SIG-M5 (cell line): ENCODE measurements around the gene KLHL24.
"Not testable (repeated sequence)": the region's sequence is repeated elsewhere in the genome, so short reads cannot be mapped to it uniquely, and the experiment has no call there.

Experiments
- DNase-seq: peaks from one replicate; lab custom pipeline; 2025; lab: John Stamatoyannopoulos, UW

Gene KLHL24

GRCh38 chr3:183635431-183636220 lies at the start of gene KLHL24:
Gene KLHL24, plus strand, starts transcription at chr3:183635623. Its CDS starts 14,734 bp downstream, at chr3:183650357.
- DNase-seq: peak; percentile 73

DNA sequence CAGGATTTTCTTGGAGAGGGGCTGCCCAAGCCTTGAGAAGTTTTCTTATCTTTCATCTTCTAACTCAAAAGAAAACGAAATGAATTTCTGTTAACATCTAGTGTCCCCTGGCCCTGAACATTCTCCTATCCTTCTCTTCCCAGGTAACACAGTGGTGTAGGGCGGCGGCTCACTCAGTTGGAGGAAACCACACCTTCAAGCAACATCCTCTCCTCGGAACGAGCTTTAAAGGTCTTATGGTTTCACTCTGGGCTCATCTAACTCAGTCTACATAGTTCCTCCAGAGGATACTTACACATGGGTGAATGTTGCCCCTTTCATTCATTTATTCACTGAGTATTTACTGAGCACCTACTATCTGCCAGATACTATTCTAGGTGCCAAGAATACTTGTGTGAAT lies 48.9 kb upstream of the KLHL24 start:
- DNase-seq: no peak

- peak; percentile 33 for DNase-seq
These were observed 48.1 kb upstream of the KLHL24 start for GRCh38 chr3:183587336-183587735.

DNA sequence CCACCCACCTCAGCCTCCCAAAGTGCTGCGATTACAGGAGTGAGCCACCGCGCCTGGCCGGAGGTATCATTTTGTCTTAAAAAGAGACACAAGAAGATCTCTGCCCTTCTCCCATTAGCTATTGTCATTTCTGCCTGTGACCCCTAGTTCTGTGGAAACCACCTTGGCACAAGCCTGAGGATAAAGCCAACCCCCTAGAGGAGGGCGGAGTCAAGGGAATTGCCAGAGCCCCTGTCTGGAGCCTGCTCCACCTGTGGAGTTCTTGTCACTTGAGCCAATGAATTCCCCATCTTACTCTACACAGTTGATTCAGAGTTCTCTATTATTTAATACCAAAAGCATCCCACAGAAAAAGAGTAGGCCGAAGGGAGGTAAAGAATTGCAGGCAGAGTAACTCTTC lies 45.0 kb upstream of the KLHL24 start:
- no peak for DNase-seq

GRCh38 chr3:183591881-183592521 lies 43.4 kb upstream of the KLHL24 start:
- DNase-seq: peak; percentile 21

- DNase-seq: no peak
These were observed 42.6 kb upstream of the KLHL24 start for GRCh38 chr3:183592821-183593220.

DNA sequence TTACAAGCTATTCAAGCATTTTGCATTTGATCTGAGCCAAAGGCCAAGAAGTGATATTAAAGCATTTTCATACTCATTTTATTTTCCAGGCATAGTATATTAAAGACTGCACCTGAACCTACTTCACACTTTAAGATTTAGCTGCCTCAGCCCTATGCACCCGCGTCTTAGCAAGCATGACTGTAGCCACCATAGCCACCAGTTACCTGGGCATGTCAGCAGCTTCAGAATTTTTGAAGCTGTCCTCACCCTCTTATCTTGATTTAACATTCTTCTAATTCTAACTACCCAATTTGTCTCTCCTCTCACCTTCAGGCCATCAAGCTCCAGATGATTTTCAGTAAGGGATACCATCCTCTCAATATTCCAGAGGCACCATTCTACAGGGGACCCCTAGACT lies 40.8 kb upstream of the KLHL24 start:
- DNase-seq: no peak

DNA sequence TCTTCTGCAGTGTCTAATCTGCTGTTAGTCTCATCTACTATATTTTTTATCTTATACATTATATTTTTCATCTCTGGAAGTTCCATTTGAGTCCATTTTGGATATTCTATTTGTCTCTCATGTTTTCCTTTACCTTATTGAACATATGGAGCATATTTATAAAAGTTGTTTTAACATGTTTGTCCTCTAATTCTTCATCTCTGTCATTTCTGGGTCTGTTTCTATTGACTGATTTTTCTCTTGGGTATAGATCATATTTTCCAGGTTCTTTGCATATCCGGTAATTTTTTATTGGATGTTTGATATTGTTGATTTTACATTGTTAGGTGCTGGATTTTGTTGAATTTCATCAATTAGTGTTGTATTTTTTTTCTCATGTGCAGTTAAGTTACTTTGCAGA lies 37.5 kb upstream of the KLHL24 start:
- DNase-seq: no peak

DNA sequence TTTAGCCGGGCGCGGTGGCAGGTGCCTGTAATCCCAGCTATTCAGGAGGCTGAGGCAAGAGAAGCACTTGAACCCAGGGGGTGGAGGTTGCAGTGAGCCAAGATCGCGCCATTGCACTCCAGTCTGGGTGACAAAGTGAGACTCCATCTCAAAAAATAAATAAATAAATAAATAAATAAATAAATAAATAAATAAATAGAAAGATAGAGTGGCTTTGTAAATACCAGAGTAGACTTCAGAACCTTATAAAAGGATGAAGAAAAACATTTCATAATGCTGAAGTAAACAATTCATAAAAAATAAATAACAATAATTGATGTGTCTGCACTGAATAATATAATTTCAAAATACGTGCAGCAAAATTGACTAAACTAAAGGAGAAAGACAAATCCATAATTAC lies 24.1 kb upstream of the KLHL24 start:
- not testable (repeated sequence) for DNase-seq

GRCh38 chr3:183613366-183614285 lies 21.8 kb upstream of the KLHL24 start:
- DNase-seq: no peak

GRCh38 chr3:183618542-183618941 lies 16.9 kb upstream of the KLHL24 start:
- no peak for DNase-seq

- no peak for DNase-seq
These were observed 16.4 kb upstream of the KLHL24 start for GRCh38 chr3:183619010-183619409.

GRCh38 chr3:183619624-183620251 lies 15.7 kb upstream of the KLHL24 start:
- DNase-seq: no peak

- DNase-seq: no peak
These were observed 15.2 kb upstream of the KLHL24 start for GRCh38 chr3:183620252-183620628.

DNA sequence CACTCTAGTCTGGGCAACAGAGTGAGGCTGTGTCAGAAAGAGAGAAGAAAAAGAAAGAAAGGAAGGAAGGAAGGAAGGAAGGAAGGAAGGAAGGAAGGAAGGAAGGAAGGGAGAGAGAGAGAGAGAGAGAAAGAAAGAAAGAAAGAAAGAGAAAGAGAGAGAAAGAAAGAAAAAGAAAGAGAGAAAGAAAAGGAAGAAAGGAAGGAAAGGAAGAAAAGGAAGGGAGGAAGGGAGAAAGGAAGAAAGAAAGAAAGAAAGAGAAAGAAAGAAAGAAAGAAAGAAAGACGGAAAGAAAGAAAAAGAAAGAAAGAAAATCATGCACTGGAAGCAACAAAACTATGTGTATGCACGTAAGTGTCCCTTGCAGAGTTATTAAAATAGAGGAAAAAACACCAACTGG lies 12.9 kb upstream of the KLHL24 start:
- DNase-seq: not testable (repeated sequence)

- no peak for DNase-seq
These were observed 8.4 kb upstream of the KLHL24 start for GRCh38 chr3:183626877-183627594.

DNA sequence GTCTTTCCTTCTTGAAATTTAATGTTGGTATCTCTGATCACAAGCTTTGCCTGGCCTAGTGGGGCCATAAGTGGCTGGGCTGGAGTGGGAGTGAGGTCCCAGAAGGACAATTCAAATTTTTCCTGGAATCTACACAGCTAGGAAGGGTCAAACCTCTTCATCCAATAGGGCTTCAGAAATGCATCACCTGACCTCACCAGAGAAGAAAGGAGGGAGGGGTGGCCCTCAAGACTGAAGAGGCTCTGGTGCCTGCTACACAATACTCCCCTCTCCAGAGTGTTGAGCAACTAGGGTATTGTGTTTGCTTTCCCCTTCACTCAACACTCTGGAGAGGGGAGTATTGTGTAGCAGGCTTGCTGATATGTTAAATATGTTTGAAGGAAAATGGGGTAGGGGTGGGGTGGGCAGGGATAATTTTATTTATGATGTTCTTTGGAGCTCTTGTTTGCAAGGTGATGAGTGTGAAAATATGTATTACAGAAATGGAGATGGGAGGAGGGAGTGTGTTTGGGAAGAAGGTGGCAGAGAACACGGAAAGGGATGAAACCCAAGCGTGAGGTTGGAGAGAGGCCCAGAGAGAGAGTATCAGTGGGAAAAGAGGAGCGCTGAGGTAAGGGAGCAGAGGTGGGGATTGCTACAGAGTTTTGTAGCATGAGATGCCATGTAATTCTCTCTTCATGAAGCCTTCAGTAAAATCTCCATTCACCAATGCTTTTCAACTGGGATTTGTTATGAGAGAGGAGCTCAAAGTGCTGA lies 5.7 kb upstream of the KLHL24 start:
- DNase-seq: no peak

GRCh38 chr3:183631715-183632114 lies 3.7 kb upstream of the KLHL24 start:
- DNase-seq: no peak

DNA sequence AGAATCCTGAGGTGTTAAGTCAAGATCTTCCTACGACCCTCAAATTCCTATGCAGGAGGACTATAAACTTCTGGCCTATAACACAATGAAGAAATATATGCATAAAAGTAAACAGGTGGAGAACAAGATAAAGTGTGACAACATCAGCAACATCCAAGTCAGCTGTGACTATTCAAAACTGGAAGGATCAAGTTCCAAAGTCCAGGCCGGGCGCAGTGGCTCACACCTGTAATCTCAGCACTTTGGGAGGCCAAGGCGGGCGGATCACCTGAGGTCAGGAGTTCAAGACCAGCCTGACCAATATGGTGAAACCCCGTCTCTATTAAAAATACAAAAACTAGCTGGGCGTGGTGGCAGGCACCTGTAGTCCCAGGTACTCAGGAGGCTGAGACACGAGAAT lies 2.7 kb upstream of the KLHL24 start:
- not testable (repeated sequence) for DNase-seq

DNA sequence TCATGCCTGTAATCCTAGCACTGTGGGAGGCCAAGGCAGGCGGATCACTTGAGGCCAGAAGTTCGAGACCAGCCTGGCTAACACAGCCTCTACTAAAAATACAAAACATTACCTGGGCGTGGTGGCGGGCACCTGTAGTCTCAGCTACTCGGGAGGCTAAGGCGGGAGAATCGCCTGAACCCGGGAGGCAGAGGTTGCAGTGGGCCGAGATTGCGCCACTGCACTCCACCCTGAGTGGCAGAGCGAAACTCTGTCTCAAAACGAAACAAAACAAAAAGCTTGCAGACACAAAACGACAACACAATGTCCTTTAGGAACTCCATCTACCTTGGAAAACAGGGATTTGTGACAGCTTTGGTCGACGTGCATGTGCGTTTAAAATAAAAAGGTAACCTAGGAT lies 716 bp upstream of the KLHL24 start:
- no peak for DNase-seq

DNA sequence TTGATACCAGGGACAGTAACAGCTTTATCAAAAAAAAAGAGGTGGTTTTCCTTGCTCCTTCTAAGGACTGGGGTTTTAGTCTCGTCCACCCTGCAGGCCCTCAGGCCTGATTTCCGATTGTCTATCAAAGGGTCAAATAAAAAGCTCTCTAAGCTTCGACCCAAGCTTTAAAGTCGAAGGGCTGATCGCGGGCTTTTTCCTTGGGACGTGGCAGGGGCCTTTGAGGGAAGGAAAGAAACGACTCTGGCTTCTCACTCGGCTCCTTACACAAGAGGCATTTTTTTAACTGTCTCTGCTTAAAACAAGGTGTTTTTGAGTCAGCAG lies 354 bp upstream of the KLHL24 start:
- DNase-seq: no peak
